ENCODE results near the gene DHRSX.
"Not testable (repeated sequence)": the region's sequence is repeated elsewhere in the genome, so short reads cannot be mapped to it uniquely, and the experiment has no call there.

DHRSX gene

GRCh38 chrX:2483398-2484060 lies 17.2 kb downstream of the DHRSX start:
- DNase-seq = no peak
- in situ Hi-C loops (cut with MboI; ENCODE audit: low pct_unique_long_range_greater_than_20kb, low sequenced_read_pairs) = no loop called here

GRCh38 chrX:2481597-2481996 lies 19.2 kb downstream of the DHRSX start:
- in situ Hi-C loops (cut with MboI; ENCODE audit: low pct_unique_long_range_greater_than_20kb, low sequenced_read_pairs); DNase-seq: not testable (repeated sequence)

DNA sequence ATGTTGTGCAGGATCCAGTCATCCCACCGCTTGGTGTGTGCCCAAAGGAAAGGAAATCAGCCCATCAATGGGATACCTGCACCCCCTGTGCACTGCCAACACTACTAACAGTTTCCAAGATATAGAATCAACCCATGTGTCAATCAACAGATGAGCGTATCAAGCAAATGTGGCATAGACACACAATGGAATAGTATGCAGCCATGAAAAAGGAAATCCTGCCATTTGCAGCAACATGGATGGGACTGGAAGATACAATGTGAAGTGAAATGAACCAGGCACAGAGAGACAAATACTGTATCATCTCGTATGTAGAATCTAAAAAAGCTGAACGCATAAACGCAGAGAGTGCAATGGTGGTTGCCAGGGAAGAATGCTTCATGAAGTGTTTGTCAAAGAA lies 20.8 kb downstream of the DHRSX start:
- in situ Hi-C loops (cut with MboI; ENCODE audit: low pct_unique_long_range_greater_than_20kb, low sequenced_read_pairs) = not testable (repeated sequence)

GRCh38 chrX:2479420-2479780 lies 21.4 kb downstream of the DHRSX start:
- DNase-seq = no peak
- in situ Hi-C loops (cut with MboI; ENCODE audit: low pct_unique_long_range_greater_than_20kb, low sequenced_read_pairs) = no loop called here

More for the DNA sequence above, 20.8 kb downstream of the DHRSX start:
- DNase-seq = not testable (repeated sequence)

GRCh38 chrX:2478546-2479419 lies 22.0 kb downstream of the DHRSX start:
- in situ Hi-C loops (cut with MboI; ENCODE audit: low pct_unique_long_range_greater_than_20kb, low sequenced_read_pairs) = no loop called here
- no peak for DNase-seq

GRCh38 chrX:2477313-2477712 lies 23.5 kb downstream of the DHRSX start:
- in situ Hi-C loops (cut with MboI; ENCODE audit: low pct_unique_long_range_greater_than_20kb, low sequenced_read_pairs); DNase-seq: not testable (repeated sequence)

- no peak for DNase-seq
- in situ Hi-C loops (cut with MboI; ENCODE audit: low pct_unique_long_range_greater_than_20kb, low sequenced_read_pairs) = no loop called here
Measured at GRCh38 chrX:2474963-2475726, 25.6 kb downstream of the DHRSX start.

GRCh38 chrX:2474280-2474962 lies 26.4 kb downstream of the DHRSX start:
- in situ Hi-C loops (cut with MboI; ENCODE audit: low pct_unique_long_range_greater_than_20kb, low sequenced_read_pairs) = no loop called here
- no peak for DNase-seq

GRCh38 chrX:2473064-2473463 lies 27.7 kb downstream of the DHRSX start:
- DNase-seq; in situ Hi-C loops (cut with MboI; ENCODE audit: low pct_unique_long_range_greater_than_20kb, low sequenced_read_pairs): not testable (repeated sequence)

- in situ Hi-C loops (cut with MboI; ENCODE audit: low pct_unique_long_range_greater_than_20kb, low sequenced_read_pairs) = no loop called here
- DNase-seq = no peak
Measured at GRCh38 chrX:2471641-2472040, 29.1 kb downstream of the DHRSX start.

DNA sequence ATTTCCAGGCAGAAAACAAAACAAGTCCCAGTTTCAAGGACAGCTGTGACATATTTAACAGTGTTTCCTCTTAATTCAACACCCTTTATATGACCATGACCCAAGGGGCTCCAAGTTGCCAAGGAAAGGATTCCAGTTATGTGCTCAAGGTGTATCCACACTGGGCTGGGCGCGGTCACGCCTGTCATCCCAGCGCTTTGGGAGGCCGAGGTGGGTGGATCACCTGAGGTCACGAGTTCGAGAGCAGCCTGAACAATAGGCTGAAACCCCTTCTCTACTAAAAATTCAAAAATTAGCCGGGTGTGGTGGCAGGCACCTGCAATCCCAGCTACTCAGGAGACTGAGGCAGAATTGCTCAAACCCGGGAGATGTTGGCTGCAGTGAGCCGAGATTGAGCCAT lies 29.6 kb downstream of the DHRSX start:
- DNase-seq; in situ Hi-C loops (cut with MboI; ENCODE audit: low pct_unique_long_range_greater_than_20kb, low sequenced_read_pairs): not testable (repeated sequence)

DNA sequence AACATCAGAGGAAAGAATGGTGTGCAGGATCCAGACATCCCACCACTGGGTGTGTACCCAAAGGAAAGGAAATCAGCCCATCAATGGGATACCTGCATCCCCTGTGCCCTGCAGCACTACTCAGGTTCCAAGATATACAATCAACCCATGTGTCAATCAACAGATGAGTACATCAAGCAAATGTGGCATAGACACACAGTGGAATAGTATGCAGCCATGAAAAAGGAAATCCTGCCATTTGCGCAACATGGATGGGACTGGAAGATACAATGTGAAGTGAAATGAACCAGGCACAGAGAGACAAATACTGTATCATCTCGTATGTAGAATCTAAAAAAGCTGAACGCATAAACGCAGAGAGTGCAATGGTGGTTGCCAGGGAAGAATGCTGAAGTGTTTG lies 30.9 kb downstream of the DHRSX start:
- in situ Hi-C loops (cut with MboI; ENCODE audit: low pct_unique_long_range_greater_than_20kb, low sequenced_read_pairs); DNase-seq: not testable (repeated sequence)

DNA sequence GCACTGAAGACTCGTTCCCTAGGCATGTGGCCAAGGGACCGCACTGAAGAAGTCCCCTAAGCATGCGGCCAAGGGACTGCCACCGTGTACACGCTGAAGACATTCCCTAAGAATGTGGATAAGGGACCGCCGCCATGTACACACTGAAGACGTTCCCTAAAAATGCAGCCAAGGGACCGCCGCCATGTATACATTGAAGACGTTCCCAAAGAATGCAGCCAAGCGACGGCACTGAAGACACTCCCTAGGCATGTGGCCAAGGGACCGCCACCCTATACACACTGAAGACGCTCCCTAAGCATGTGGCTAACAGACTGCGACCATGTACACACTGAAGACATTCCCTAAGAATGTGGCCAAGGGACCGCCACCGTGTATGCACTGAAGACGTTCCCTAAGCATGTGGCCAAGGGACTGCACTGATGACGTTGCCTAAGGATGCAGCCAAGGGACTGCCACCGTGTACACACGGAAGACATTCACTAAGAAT lies 31.5 kb downstream of the DHRSX start:
- in situ Hi-C loops (cut with MboI; ENCODE audit: low pct_unique_long_range_greater_than_20kb, low sequenced_read_pairs) = no loop called here

DNA sequence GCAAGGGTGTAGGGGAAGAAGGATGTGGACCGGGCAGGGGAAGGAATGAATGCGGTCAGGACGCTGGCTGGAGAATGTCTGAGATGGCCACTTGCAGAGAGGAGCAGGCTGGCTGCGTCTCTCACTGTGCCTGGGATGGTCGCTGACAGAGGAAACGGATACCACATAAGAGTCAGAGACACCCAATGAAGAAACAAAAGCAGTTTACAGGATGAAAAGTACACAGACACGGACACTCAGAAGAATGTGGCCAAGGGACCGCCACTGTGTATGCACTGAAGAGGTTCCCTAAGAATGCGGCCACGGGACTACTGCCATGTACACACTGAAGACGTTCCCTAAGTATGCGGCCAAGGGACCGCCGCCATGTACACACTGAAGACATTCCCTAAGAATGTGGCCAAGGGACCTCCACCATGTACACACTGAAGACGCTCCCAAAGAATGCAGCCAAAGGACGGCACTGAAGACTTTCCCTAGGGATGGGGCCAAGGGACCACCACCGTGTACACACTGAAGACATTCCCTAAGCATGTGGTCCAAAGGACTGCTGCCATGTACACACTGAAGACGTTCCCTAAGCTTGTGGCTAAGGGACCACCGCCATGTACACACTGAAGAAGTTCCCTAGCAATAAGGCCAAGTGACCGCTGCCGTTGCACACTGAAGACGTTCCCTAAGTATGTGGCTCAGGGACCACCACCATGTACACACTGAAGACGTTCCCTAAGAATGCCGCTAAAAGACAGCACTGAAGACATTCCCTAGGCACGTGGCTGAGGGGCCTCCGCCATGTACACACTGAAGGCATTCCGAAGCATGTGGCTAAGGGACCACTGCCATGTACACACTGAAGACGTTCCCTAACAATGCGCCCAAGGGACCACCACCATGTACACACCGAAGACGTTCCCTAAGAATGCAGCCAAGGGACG lies 32.2 kb downstream of the DHRSX start:
- no peak for DNase-seq
- in situ Hi-C loops (cut with MboI; ENCODE audit: low pct_unique_long_range_greater_than_20kb, low sequenced_read_pairs) = no loop called here

More for the DNA sequence above, 31.5 kb downstream of the DHRSX start:
- DNase-seq = no peak

DNA sequence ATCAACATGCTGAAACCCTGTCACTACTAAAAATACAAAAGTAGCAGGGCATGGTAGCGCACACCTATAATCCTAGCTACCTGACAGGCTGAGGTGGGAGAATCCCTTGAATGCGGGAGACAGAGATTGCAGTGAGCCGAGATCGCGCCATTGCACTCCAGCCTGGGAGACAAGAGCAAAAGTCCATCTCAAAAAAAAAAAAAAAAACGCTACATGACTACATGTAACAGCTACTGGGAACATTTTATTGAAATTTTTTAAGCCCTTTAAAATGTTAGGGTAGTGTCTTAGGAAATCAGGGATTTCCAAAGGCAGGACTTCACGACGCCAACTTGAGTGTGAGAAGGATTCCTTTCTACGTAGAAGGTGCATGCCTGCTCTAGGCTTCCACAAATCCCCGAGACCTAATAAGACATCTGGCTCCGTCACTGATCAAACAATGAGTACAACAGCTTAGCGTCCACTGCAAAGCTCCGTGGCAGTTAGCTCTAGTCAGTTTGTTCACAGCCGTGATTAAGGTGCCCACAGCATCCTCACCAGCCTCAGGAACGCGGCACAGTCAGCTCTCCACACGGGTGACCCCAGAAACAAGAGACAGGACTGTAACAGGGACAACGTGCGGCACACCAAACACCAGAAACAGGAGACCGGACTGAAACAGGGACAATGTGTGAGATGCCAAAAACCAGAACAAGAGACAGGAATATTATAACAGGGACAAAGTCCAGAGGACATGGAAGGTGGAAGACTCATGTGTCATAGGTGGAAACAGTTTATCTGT lies 33.7 kb downstream of the DHRSX start:
- no peak for DNase-seq
- in situ Hi-C loops (cut with MboI; ENCODE audit: low pct_unique_long_range_greater_than_20kb, low sequenced_read_pairs) = no loop called here

- in situ Hi-C loops (cut with MboI; ENCODE audit: low pct_unique_long_range_greater_than_20kb, low sequenced_read_pairs) = no loop called here
- peak; percentile 37 for DNase-seq
Measured at GRCh38 chrX:2464677-2465166, 36.1 kb downstream of the DHRSX start.

DNA sequence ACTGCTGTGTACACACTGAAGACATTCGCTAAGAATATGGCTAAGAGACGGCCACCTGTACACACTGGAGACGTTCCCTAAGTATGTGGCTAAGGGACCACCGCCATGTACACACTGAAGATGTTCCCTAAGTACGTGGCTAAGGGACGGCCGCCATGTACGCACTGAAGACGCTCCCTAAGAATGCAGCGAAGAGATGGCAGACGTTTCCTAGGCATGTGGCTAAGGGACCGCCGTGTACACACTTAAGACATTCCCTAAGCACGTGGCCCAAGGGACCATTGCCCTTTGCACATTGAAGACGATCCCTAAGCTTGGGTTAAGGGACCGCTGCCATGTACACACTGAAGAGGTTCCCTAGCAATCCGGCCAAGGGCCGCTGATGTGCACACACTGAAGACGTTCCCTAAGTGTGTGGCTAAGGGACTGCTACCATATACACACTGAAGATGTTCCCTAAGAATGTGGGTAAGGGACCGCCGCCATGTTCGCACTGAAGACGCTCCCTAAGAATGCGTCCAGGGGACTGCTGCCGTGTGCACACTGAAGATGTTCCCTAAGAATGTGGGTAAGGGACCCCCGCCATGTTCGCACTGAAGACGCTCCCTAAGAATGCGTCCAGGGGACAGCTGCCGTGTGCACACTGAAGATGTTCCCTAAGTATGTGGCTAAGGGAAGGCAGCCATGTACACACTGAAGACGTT lies 36.7 kb downstream of the DHRSX start:
- DNase-seq = peak; percentile 55
- in situ Hi-C loops (cut with MboI; ENCODE audit: low pct_unique_long_range_greater_than_20kb, low sequenced_read_pairs) = no loop called here
